GM19193 (cell line): ENCODE results near the gene ALX4.

ENCODE experiments used
- POLR2A ChIP-seq: IDR thresholded peaks from 4 replicates; pipeline ENCODE4 v1.6.1; 2011; ENCODE audit not compliant: insufficient read depth, insufficient read length; ENCODE audit errors: extremely low read depth

The ALX4 gene

DNA sequence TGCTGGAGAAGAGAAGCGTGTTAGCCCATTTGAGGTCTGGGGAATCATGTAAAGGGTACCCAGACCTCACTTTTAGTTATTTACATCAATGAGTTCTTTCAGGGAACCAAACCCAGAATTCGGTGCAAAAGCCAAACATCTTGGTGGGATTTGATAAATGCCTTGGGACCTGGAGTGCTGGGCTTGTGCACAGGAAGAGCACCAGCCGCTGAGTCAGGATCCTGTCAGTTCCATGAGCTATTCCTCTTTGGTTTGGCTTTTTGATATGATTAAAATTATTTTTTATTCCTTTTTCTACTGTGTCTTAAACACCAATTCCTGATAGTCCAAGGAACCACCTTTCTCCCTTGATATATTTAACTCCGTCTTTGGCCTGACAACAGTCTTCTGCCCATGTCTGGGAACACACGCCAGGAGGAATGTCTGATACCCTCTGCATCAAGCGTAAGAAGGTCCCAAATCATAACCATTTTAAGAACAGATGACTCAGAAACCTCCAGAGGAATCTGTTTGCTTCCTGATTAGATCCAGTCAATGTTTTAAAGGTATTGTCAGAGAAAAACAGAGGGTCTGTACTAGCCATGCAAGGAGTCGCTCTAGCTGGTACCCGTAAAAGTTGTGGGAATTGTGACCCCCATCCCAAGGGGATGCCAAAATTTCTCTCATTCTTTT is 65.2 kb downstream of the ALX4 start:
- TF ChIP-seq POLR2A = no peak

DNA sequence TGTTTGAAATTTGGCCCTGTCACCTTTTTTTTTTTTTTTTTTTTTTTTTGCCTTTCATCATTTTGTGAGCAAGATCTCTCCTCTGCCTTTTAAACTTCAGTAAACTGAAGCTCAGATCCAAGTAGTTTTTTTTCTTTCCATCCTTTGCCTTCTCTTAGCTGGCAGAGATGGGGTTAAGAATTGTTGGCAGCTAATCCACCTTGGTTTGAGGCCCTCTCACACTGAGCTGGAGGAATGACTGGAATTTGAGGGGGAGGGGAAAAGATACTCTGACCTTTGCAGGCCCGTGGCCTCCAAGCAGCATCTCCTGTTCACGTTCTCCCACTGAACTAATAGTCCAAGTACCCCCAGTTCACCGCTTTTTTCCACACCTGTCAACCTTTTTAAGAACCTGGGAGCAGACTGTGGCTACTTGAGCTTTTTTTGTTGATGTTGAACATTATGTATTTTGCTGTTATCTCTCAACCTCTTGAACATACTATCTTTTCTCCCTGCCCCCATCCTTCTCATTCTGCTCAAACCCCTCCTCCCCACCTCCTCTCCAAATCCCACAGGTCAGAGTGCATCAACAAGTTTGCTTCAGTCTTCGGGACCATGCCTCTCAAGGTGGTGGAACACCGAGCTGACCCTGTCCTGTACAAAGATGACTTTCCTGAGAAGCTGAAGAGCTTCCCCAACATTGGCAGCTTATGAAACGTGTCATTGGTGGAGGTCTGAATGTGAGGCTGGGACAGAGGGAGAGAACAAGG is 66.2 kb downstream of the ALX4 start:
- no peak for TF ChIP-seq POLR2A

DNA sequence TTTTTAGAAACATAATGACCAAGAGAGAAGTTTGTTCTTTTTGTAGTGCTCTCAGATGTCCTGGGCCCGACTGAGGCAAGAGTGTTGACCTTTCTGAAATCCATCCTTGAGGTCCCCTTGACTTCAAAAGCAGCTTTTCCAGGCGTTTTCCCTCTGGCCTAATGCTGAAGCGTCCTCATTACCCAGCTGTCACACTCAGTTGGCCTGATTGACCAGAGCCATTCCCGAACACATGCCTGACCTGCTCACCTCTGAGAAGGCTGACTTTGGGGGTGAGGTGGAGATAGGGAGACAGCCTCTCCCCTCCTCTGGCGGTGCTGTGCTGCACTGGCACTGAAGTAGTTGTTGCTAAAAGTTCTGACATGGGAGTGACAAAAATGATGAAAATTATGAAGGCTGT is 66.9 kb downstream of the ALX4 start:
- TF ChIP-seq POLR2A = no peak

DNA sequence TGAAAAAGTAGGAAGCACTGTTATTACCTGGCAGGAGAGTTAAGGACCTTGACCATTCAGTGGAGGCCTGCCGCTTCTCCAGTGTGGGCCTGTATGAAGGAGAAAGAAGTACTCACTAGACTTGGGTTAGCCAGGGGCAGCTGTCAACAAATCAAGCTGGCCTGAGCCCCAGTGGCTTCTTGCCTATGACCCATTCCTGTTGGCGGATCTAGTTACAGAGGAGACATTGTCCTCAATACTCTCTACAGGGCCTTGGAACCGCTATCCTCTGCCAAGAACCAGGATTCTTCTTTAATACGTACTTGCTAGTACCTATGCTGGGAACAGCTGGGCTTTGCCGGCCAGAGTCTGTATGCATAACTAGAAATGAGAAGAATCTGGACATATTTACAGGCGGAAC is 68.1 kb downstream of the ALX4 start:
- TF ChIP-seq POLR2A = no peak

DNA sequence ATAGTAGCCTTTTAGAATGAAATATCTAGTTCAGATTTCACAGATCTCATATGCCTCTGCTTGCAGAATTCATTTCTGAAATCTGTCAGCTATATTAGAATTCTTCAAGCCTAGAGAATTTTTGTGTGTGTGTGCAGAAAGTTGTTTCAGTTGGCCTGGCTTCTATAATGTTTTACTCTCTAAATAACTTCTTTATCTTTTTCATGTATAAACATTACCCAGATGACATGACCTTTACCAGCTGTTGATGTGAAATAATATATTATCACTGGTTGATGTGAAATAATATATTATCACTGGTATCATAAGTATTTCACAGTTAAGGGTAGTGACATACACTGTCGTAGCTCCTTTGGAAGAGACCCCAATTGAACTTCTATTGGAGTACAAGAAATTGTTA is 72.8 kb downstream of the ALX4 start:
- TF ChIP-seq POLR2A = no peak

DNA sequence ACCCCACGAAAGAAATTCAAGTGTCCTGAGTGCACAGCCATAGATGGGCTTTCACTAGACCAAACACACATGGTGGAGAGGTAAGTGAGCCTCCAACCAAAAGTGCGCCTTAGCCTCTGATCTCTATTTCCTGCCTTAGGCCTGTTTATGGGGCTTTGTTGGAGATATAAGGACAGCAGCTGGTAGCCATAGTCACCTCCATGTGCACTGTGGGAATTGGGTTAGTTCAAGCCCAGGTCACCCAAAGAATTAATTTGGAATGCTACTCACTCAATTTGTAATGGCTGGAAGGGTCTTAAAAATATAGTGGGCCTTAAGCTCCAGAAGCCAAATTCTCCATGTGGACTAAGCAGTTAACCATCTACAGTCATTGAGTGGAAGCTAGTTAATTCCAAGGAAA is 73.6 kb downstream of the ALX4 start:
- TF ChIP-seq POLR2A = no peak

DNA sequence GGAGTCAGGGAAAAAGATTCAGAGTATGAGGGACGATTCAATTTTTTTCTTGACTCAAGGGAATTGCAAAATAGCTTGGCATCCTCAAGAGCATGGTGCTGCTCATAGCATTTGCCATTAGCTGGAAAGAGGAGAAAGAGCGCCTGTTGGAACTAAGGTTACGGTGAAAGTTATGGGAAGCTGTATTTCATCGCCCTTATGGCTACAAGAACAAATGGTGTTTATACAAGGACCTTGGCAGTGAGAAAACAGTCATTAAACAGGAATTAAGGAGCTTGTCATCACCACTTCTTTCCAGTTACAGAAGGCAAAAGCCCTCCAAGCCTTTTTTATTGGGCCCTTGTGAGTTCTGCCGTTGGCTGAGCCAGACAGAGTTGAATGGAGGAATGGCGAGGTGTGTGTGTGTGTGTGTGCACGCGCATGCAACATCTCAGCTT is 74.2 kb downstream of the ALX4 start:
- TF ChIP-seq POLR2A = no peak

DNA sequence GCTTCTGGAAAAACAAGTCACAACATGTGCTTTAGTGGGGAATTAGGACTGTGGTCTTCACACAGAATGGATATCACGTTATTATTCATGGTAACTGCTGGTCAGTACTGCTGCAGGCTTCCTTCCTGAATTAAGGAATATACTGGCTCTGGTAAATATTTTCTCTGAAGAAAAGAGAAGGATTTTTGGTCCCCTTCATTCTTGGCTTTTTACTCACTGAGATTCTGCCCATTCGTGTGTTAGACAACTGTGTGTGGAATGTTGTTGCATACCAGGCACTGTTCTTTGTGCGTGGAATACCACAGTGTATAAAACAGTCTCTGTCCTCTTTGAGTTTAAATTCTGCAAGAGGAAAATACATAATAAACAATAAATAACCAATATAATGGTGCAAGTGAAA is 80.3 kb downstream of the ALX4 start:
- TF ChIP-seq POLR2A = no peak

DNA sequence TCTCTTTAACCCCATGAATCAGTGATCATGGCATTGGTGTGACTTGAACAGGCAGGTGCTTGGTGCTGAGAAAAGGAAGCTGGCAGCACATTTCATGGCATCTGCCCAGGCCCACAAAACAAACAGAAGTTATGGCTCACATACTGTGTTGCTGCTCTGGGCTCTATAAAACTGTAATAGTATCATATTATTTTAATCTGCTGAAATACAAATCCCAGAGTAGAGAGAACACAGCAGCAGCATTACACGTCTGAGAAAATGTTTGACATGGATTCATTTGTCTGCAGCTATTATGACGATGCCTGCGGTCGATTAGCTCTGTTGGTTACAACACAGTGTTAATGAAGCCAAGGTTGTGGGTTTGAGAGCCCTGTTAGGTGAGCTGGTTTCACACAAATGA is 80.8 kb downstream of the ALX4 start:
- no peak for TF ChIP-seq POLR2A

DNA sequence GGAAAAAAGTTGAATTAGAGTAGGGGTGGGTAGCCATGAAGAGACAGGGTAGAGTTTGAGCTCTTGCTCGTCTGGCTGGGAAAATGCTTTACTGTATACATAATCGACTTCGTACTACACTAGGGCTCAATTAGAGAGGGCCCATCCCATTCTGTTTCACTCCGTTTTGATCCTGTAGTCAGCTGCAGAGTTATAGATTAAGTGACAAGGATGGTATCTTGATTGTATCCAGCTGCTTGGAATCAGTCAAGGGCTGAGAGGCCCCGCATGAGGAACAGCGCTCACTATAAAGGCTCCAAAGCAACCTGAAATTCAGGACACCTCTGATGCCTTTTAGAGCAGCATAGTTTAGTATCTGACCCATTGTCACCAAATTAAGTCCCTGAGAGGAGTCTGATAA is 81.6 kb downstream of the ALX4 start:
- TF ChIP-seq POLR2A = no peak

DNA sequence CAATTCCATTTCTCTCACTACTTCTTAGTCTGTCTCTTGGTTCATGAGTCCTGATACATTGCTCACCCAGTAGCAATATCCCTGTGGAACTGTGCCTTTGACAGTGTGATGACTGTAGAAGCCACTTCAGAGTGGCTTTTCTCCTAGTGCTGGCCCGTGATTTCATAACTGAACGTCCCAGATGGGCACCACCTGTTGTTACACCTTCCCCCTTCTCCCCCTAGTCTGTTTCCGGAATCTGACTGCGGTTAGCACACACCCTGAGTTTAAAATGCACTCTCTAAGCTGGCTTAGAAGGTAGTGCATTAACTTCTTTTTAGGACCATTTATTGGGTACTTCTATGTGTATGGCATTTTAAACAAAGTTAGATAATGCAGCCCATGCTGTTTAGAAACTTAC is 83.0 kb downstream of the ALX4 start:
- no peak for TF ChIP-seq POLR2A

DNA sequence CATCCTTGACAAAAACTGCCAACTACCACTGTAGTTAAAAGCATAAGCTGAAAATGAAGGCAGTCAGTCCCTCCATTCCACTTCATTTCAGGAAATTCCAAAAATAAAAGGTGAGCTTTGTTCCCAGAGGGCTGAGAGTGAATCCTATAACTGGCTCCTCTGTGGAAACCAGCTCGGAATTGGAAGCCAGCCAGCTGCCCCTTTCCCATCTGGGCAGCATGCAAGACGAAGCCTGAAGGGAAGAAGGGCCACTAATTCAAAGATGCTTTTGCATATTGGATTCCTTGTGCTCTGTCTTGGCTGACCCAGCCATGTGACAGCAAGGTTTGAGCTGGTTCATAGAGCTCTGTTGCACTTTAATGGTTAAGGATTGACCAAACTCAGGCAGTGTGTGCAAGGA is 83.4 kb downstream of the ALX4 start:
- TF ChIP-seq POLR2A = no peak

DNA sequence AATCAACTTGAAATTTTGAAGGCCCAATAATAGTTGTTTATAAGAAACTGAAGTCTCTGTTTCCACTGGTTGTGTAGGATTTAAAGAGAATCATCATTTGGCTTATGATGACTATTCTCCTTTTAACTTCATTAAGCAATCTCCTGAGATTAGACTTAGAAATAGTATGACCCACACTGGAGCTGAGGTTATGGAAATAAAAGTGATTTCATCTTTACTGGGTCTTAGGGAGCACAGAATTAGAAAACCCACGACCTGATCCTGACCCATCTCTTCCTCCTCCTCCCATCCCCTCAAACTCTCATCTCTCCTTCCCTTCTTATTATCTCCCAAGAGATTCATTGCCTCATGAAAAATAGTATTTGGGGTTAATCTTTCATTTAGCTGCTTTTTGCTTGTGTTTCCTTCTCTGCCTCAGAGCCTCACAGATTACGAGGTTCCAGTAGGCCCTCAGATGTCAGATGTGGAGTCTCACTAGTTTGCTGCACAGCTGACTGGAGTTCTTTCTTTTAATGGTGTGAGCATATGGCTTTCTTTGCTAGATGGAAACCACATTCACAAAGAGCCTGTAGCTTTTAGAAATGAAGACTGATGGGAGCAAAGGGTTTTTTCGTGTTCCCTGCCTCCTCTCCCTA is 85.0 kb downstream of the ALX4 start:
- no peak for TF ChIP-seq POLR2A

DNA sequence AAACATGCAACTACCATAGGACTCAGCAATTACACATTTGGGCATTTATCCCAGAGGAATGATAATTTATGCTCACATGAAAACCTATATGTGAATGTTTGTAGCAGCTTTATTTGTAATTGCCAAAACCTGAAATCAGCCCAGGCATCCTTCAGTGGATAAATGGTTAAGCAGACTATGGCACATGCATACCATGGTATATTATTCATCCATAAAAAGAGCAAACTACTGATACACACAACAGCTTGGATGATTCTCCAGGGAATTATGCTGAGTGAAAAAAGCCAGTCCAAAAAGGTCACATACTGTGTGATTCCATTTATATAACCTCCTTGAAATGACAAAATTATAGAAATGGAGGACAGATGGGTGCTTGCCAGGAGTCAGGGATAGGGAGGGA is 86.7 kb downstream of the ALX4 start:
- no peak for TF ChIP-seq POLR2A

DNA sequence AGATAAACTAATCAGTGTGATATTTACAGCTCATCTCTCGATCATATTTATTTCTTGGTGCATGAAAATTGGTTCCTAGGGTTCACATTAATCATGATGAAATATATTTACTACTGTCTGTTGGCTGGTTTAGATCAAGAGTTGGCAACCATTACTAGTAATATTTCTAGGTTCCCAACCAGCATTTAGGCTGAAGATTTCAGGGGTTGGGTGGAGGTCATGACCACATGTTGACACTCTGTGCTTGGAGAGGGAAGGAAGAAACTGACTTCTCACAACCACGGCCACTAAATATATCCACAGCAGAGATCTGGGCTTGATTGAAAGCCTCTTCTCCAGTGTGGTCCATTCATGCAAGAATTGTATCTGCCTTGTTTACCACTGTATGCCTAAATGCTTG is 87.9 kb downstream of the ALX4 start:
- TF ChIP-seq POLR2A = no peak

DNA sequence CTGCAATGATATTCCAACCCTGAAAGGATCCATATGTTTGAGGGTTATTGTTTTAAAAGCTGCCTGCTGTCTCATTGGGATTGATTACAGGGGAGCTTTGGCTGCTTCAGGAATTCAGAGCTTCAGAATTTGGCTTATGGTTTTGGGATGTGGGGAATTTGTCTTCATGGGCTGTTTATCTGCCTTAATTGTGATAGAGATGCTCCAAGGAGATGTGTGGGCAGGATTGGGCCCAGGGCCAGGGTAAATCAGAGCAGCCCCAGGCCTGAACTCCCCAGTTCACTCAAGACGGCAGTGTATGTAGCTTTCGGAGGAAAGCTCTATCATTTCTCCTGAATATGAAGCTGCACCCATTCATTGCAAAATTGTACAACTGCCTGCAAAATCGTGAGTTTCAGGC is 88.5 kb downstream of the ALX4 start:
- no peak for TF ChIP-seq POLR2A
